Left ventricle myocardium inferior (tissue), 1 donor: Measurements from ENCODE around the gene CRACR2A. TPM values are rescaled to one million over a fixed set of nuclear protein-coding genes. Genes with fewer than 3 reads are reported as not detected.

Source experiments
- DNase-seq: peaks from one replicate; pipeline ENCODE4 v3.0.0-alpha.2; 2020
- H3K27ac ChIP-seq: fragments of 200-600 bp; replicated peaks from 2 replicates; pipeline ENCODE4 v1.8.0; 2021
- H3K27me3 ChIP-seq: fragments of 200-600 bp; 2 replicates; pipeline ENCODE4 v1.8.0; 2021; ENCODE audit warnings: low read depth
- H3K36me3 ChIP-seq: fragments of 200-600 bp; 2 replicates; pipeline ENCODE4 v1.8.0; 2021
- H3K4me1 ChIP-seq: fragments of 200-600 bp; 2 replicates; pipeline ENCODE4 v1.8.0; 2021
- H3K4me3 ChIP-seq: fragments of 200-600 bp; 2 replicates; pipeline ENCODE4 v1.8.0; 2021; ENCODE audit warnings: mild to moderate bottlenecking, moderate library complexity
- H3K9me3 ChIP-seq: fragments of 200-600 bp; replicated peaks from 2 replicates; pipeline ENCODE4 v1.8.0; 2021
- intact Hi-C: fragments of 100-400 bp; cut with micrococcal nuclease; formaldehyde crosslinking; loops from one replicate; pipeline ENCODE4 v1.11.0; 2022
- total RNA-seq: library from RNA; stranded (reverse); fragmentation: NEBNext Ultra II Directional; extraction: Animal tissue kit (Norgen Biotek cat#: 25700); gene quantifications from one replicate; pipeline ENCODE4 v1.2.1, GENCODE V29; 2021
- TF ChIP-seq, protein P1 (sequence below): fragments of 200-600 bp; IDR thresholded peaks from 2 replicates; pipeline ENCODE4 v1.8.0; 2021; ENCODE audit warnings: antibody characterized with exemption, mild to moderate bottlenecking, borderline replicate concordance
- donor health status: DM: no; HTN: yes; CAD: no; lungs with severe emphysema.

Gene CRACR2A
- total RNA-seq, 1 donor from 2014 or later: 7.6 TPM

DNA sequence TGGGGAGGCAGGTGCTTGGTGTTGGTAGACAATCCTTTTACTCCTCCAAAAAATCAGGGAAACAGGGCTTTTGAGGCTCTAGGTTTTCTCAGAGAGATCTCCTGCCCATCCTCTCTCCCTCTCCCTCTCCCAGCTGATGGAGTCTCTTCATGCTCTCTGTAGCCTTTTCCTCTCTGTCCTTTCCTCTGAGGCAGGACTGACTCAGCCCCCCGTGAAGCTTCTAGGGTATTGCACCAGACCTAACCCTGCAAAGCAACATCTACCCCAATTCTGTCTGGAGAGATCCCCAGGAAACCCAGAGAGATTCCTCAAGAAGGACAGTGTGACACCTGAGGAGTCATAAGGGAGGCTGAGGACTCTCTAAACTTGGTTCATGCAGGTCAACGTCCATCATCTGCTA is 66.4 kb downstream of the CRACR2A start:
- intact Hi-C loops: no loop called here

DNA sequence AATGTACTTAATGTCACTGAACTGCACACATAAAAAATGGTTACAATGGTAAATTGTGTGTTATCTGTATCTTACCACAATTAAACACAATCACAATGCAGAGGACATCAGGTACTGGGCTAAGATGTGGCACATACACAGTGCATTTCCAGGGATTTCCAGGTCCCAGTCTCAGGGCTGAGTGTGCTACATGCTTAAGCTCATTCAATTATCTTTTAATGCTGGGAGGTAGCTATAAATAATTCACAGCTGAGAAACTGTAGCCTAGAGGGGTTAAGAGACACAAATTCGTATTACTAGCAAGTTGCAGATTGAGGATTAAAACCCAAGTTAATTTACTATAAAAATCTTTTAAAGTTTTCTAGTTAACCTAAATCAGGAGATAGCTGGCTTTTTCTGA is 67.1 kb downstream of the CRACR2A start:
- H3K36me3 ChIP-seq: no peaks in the 10 kb centered on the region
- intact Hi-C loops: no loop called here
- TF ChIP-seq, protein P1, sequence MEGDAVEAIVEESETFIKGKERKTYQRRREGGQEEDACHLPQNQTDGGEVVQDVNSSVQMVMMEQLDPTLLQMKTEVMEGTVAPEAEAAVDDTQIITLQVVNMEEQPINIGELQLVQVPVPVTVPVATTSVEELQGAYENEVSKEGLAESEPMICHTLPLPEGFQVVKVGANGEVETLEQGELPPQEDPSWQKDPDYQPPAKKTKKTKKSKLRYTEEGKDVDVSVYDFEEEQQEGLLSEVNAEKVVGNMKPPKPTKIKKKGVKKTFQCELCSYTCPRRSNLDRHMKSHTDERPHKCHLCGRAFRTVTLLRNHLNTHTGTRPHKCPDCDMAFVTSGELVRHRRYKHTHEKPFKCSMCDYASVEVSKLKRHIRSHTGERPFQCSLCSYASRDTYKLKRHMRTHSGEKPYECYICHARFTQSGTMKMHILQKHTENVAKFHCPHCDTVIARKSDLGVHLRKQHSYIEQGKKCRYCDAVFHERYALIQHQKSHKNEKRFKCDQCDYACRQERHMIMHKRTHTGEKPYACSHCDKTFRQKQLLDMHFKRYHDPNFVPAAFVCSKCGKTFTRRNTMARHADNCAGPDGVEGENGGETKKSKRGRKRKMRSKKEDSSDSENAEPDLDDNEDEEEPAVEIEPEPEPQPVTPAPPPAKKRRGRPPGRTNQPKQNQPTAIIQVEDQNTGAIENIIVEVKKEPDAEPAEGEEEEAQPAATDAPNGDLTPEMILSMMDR: no peak
- H3K4me1 ChIP-seq: peaks cover 42% of the 10 kb centered on the region
- peaks cover 7% of the 10 kb centered on the region for H3K9me3 ChIP-seq
- H3K27ac ChIP-seq: peak overlapping the region; percentile 82
- H3K4me3 ChIP-seq: no peak overlapping the region
- no peak for DNase-seq
- H3K27me3 ChIP-seq: no peaks in the 10 kb centered on the region

More for the DNA sequence above, 66.4 kb downstream of the CRACR2A start:
- no peaks in the 10 kb centered on the region for H3K36me3 ChIP-seq
- no peak overlapping the region for H3K4me3 ChIP-seq
- peak overlapping the region; percentile 82 for H3K27ac ChIP-seq
- no peak for DNase-seq
- TF ChIP-seq, protein P1: no peak
- no peaks in the 10 kb centered on the region for H3K27me3 ChIP-seq
- peaks cover 13% of the 10 kb centered on the region for H3K9me3 ChIP-seq
- peaks cover 36% of the 10 kb centered on the region for H3K4me1 ChIP-seq

DNA sequence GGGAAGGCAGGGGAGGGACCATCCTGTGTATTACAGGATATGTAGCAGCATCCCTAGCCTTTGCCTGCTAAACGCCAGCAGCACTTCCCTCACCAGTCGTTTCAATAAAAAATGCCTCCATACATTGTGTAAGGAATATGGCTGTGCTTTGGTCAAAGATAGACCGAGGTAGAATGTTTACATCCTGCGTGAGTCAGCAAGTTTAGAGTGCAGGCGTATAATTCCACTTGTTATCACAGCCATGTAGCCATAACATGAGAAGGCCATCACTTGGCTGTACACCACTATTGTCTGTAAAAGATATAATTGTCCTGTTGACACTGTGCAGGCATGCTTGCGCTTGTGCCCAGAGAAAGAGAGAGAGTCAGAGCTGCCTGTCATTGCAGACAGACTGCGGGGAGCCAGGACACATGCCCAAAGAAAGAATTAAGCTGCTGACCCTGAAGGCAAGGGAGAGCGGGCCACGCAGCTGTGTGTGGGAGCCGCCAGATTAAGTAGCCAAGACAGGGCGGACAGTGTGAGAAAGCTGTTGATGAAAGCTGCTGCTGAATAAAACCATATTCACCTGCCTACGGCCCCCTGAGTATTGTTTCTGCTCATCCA is 68.4 kb downstream of the CRACR2A start:
- Histone ChIP-seq H3K4me3 (no peak overlapping the region), H3K36me3 (no peaks in the 10 kb centered on the region), H3K4me1 (peaks cover 44% of the 10 kb centered on the region), H3K27ac (peak overlapping the region; percentile 82), H3K9me3 (peaks cover 5% of the 10 kb centered on the region), H3K27me3 (no peaks in the 10 kb centered on the region)
- intact Hi-C loops: no loop called here
- TF ChIP-seq, protein P1: no peak
- DNase-seq: peak; percentile 42

DNA sequence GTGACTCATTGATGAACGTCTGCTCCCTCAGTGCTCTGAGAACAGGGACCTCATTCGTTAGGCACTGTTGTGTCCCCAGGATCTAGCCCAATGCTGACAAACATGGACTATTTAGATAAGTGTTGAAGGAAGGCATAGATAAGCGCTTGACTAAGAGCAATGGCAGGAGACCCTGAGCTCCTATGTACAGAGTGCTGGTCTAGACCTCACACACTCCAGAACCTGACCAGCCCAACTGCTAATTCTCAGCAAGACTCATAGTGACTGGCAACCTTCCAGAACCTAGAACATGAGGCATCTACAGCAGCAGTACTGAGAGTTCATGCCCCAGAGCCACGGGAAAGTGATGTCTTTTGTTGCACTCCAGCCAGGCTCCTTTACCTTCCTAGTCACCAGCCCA is 69.2 kb downstream of the CRACR2A start:
- H3K4me3 ChIP-seq: no peak overlapping the region
- H3K4me1 ChIP-seq: peaks cover 44% of the 10 kb centered on the region
- intact Hi-C loops: no loop called here
- H3K36me3 ChIP-seq: no peaks in the 10 kb centered on the region
- TF ChIP-seq, protein P1: no peak
- no peak for DNase-seq
- H3K27ac ChIP-seq: peak overlapping the region; percentile 82
- no peaks in the 10 kb centered on the region for H3K27me3 ChIP-seq
- peaks cover 5% of the 10 kb centered on the region for H3K9me3 ChIP-seq

DNA sequence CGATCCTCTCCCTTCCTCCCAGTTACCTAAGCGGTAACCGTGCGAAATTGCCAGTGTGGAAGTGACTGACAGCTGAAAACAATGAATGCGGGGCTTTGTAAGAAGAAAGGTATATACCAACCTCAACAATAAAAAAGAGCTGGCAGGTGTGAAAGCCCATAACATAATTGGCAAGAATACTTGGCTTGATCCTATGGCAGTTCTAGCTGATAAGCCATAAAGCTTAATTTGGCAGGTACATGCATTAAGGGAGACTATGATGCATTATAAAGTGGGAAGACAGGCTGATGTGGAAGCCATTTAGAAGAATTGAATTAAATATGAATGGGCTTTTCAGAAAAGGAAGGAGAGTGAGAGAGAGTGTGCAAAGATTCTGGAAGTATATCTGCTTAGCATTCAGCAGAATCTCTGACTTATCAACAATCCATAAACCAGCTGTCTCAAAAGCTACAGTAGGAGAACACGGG is 71.3 kb downstream of the CRACR2A start:
- TF ChIP-seq, protein P1: no peak
- Histone ChIP-seq H3K36me3 (no peaks in the 10 kb centered on the region), H3K4me3 (no peak overlapping the region), H3K27ac (no peak overlapping the region), H3K9me3 (no peaks in the 10 kb centered on the region), H3K27me3 (no peaks in the 10 kb centered on the region), H3K4me1 (peaks cover 44% of the 10 kb centered on the region)
- DNase-seq: no peak
- intact Hi-C loops: no loop called here
